Urothelium cell line (cell line): Measurements from ENCODE around the gene PDCD11.

Source experiments
- DNase-seq: peaks from one replicate; pipeline ENCODE4 v3.0.0; 2011; ENCODE audit warnings: low spot score, mixed read lengths
- FAIRE-seq: peaks from 2 replicates; lab custom pipeline; 2011; peaks lifted over from hg19 to GRCh38; lab: Jason Lieb, UNC

Gene PDCD11

DNA sequence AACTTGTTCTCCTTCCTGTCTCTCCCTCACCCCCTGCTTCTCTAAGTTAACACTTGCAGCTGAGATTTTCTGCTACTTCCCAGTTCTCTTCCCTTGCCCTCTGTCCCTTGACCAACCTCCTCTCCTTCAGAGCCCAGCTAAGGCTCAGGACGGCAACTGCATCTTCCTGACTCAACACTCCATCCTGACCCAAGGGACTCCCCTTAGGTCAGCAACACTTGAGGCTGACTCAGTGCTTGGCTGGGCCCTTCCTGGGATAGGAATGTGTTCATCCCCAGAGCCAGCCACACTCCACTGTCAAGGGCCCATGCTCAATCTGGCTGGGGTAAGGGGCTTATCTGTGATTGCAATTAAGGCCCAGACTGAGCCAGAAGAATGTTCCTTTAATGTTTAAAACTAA lies 52.3 kb downstream of the PDCD11 start:
- DNase-seq (no peak), FAIRE-seq (no peak)

DNA sequence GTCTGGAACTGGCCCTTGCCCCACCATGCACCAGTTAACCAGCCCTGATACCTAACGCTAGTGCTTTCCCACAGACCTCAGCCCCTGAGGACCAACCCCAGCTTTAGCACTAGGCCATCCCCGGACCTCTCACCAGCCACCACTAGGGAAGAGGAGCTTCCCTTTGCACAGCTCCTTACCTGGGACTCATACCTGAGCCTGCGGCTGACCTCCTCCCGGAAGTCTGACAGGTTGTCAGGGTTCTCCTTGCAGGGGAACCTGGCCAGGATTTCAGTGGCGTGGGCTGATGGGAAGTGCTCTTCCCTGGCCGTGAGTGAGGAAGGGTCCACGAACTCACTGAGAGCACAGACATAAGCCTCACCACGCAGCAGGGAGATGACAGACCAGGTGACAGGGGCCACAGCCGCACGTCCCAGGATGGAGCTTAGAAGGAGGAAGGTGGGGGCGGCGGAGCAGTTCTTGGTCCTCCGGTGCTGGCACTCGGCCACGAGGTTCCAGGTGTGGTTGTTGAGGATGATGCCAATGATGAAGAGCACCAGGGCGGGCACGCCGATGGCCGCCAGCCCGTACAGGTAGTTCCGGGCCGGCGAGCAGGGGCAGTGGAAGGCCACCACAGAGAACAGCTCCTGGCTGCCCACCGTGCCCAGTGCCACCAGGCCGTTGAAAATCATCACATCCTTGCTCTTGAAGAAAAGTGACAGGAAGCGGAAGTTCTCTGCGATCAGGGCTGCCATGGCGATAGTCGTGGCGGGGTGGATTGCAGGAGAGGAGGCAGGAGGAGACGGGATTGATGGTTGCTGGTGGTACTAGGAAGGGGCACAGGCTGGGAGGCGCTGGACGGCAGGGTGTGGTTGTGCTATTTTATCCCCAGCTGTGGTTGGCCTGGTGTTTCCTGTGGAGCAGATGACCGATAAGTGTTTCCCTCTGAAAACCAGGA lies 53.0 kb downstream of the PDCD11 start:
- DNase-seq (no peak), FAIRE-seq (no peak)

DNA sequence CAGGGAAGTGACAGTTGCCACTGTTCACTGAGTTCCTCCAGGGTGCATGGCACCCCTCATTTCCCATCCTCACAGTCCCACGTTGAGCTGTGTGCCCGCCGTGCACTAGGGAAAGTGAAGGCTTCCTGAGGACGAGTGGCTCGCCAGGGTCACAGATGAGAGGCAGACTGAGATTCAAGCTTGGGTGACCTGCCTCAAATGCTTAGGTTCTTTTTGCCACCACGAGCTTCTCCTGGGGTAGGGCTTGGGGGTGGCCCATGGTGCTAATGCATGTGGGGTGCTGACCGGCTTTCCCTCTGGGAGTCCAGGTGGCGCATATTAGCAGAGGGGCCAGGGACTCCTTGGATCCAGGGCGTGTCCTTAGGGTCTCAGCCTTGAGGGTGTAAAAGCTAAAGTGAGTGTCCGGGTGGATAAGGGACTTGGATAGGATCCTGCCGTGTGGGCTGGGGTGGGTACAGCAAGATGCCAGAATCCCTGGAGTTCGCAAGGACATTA lies 53.8 kb downstream of the PDCD11 start:
- DNase-seq (no peak), FAIRE-seq (no peak)

DNA sequence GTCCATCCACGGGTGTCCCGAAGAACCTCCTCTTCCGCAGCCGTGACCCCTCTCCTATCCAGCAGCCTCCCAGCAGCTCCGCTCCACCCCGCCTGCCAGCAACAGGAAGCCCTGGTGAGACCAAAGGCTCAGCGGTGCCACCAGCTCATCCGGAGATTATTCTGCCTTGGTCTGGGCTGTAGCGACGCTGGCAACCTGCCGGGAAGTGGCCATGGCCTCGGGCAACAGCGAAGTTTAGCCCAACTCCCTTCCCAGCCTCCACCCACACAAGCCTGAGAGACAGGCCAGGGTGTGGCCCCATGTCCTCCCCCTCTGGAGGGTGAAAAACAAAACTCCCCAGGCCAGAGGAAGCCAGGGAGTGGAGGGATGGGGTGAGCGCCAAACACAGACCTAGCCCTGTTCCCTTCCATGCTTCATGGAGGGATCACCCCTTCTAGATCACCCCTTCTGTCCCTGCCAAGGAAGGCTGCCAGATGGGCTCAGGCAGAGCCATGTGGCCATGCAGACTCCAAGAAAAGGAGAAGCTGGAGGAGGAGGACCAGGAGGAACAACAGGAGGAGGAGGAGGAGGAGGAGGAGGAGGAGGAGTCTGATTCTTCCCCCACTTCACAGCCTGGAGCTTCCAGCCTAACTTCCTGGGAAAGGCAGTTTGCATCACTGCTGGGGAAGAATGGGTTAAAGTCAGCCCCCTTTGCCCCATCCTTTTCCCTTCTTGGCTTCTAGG lies 54.8 kb downstream of the PDCD11 start:
- DNase-seq, result peak; percentile 29
- FAIRE-seq, result no peak

DNA sequence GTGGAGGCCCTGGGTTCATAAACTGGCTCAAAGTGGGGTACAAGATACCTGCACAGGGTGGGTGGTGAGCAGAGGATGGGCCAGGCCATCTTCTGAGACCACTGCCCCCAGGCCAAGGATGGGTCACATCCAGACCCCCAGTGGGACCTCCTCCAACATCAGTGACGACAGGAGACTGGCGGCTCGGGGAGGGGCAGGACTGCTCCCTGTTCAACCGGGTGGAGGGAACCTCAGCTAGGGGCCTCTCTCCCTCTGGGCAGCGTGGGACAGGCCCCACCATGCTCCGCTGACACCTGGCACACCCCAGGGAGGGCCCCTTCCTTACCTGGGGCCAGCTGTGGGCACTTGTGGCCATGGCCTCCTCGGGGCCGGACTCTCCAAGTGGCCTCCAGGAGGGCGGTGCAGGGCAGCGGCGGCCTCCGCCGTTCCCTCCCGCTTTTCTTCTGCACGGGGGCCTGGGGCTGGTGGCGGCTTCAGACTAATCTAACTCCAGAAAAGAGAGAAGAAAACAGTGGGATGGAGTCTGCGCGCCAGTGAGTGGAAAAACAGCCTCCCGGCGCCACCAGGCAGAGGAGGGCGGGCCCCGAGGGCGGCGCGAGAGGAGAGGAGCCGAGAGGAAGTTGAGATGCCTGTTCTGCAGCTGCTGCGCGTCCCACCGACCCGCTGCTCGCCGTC lies 55.5 kb downstream of the PDCD11 start, which contains the start of gene CALHM2:
CALHM2 (minus strand) TSS at position 540 of the 675 bp plus-strand sequence. CDS start 2,429 bp downstream, outside the sequence.
- DNase-seq, result peak; percentile 50

DNA sequence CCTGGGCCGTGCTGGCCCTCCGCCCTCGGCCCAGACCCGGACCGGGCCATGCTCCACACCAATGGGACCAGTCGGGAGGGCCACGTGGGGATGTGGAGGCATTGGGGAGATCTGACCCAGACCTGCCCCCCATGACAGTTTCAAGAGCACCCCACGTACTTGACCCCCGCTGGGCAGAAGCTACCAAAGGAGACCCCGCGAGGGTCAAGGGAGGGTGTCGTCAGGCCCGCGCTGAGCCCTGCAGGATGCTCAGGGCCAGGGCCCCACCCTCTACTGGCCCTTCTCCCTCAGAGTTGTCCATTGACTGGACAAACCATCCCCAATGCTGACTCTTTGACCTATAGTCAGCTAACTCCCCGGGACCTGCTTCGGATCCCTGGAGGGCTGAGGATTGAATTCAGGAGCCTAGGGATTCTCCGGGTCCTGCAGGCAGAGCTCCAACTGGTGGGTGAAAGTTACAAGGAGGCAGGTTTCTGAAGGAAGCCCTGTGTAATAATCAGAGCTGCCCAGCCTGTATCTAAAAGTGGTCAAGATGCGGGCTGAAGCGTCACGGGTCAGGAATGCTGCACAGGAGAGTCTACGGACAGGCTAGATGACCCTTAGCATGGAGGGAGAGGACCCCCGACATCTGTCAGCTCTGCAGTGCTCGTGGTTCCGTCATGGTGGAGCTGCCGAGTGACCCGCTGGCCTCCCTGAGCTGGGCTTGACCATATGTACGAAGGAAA lies 56.2 kb downstream of the PDCD11 start:
- DNase-seq (no peak), FAIRE-seq (no peak)

More for the DNA sequence above, 55.5 kb downstream of the PDCD11 start, which contains the start of gene CALHM2:
- no peak for FAIRE-seq

DNA sequence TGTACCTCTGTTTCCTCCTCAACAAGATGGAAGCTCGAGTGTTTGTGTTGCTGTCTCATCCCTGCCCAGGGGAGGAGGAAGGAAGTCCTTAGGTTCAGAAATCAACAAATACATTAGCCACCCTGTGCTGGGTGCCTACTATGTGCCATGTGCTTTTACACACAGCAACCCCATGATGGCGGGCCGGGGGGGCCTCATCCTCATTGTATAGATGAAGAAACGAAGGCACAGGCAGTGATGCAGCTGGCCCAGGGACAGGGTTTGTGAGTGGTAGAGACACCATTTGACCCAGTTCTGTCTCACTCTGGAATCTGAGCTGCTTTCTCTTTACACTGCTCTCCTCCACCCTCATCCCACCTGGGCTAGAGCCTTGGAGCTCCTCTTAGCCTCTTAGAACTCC lies 57.6 kb downstream of the PDCD11 start:
- no peak for FAIRE-seq
- no peak for DNase-seq

DNA sequence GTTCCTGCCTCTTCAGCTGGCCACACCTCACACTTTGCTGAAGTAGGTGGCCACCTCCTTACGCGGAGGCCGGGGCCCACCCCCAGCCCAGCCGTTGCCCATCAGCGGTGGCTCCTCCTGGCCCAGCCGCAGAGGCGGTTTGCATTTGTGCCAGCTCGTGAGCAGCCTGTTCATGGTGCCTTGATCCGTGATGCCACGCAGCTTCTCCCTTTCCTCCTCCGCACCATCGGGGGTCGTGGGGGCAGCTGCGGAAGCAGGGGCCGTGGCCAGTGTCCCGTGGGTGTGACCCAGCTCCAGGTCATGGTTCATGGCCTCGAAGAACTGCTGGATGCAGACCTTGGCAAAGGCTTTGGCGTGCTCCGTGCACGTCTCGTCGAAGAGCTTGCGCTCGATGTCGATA lies 58.8 kb downstream of the PDCD11 start:
- DNase-seq (no peak), FAIRE-seq (no peak)

DNA sequence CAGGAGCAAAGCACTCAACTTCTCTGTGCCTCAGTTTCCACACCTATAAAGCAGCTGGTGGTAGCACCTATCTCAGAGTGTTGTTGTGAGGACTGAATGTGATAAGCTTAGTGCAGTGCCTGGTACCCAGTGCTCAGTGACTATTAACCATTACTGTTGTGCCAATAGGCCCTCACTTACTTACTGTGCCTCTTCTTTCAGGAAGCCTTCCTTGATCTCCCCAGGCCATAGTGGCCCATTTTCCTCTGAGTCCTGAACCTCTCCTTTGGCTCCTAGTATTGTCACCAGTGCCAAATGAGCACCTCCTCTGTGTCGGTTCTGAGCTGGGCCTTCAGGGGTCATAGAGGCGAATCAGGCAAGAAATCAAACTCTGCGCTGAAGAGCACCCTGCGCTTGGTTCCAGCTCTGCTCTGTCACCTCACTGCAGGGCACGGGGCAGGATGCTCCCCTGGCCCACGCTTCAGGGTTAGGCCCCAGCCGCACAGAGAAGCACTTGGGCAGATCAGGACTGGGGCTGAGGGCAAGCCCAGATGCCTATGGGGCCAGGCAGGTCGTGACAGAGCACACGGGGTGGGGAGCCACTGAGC lies 59.7 kb downstream of the PDCD11 start:
- no peak for FAIRE-seq
- DNase-seq, result no peak

DNA sequence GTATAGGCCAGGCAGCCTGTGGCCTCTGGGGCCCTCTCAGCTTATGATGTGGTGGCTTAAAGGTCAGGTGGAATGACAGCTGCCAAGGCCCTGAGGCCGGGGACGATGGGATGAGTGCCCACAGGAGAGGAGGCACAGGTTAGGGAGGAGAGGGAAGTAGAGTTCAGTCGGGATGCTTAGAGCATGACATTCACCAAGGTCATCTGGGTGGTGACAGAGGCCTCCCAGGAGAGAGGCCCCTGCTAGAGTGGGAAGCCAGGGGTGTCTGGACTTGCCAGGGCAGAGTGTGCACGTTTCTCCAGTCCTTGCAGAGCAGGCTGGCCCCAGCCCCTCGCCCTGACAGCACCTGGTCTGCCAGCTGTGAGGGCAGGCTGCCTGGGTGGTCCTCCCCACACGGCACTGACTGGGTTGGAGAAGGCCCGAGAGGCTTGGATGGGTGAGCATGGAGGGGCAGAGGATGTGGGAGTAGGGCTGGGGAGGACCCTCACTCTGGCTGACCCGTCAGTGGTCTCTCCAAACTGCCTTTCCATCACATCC lies 60.8 kb downstream of the PDCD11 start:
- FAIRE-seq (no peak), DNase-seq (no peak)

DNA sequence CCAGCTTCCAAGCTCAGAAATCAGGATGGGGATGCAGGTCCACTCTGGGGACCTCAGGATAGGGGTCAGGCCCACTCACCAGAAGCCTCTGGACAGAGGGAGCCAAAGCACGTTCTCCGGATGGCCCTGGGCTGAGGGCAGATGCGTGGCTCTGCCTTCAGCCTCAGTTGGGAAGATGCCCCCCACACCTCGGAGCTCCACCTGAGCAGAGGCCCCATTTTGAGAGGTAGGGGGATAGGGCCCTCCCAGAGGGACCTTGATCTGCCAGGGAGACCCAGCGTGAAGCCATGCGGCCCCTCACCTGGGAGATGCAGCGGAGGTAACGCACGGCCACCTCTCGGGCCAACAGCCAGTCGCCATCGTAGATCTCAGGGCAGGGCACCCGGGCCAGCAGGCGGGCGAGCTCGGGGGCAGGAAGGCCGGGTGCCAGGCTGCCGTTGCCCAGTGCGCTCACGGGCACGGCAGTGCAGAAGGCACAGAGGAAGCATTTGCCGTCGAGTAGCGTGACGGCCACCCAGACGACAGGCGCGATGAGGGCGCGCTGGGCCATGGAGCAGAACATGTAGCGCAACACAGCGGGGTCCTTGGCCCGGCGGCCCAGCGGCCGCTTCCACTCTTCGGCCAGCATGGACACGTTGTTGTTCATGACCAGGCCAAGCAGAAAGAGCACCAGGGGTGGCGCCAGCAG lies 61.6 kb downstream of the PDCD11 start:
- FAIRE-seq, result no peak
- DNase-seq, result no peak

DNA sequence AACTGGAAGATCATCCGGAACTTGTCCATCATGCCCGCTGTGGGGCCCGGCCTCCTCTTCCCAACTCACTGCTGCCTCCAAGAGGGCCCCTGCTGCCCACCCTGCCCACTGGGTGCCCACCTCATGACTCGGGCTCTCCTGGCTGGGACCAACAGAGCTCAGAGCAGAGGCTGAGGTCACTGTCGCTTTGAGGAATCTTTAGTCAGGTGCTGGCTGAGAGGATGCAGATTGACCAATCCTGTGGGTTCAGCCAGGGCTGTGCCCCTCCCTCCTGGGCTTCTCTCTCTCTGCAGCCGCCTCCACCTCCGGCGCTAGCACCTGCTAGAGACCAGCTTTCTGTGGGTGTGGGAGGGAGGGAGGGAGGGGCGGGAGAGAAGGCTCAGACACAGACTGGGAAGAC lies 62.3 kb downstream of the PDCD11 start, which contains the start of gene CALHM1:
CALHM1 (minus strand) TSS at position 181 of the 400 bp plus-strand sequence; CDS start at position 32, 149 bp downstream.
- FAIRE-seq (no peak), DNase-seq (no peak)

DNA sequence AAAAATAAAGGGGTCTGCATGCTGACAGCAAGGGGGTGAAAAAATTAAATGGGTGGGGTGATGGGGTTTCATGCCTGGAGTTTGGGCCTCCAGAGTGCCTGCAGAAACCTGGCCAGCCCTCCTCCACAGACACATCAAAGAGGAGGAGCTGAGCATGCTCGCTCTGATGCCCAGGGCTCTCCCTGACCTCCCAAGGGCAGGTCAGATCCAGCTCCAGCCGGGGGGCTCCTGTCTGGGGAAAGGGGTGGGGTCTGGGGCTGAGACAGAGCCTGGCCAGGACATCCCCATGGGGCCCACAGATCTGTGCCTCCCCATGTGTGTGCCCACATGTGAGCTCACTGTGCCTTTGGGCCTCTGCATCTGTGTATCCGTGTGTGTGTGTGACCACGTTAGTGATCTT lies 63.2 kb downstream of the PDCD11 start:
- DNase-seq (no peak), FAIRE-seq (no peak)

DNA sequence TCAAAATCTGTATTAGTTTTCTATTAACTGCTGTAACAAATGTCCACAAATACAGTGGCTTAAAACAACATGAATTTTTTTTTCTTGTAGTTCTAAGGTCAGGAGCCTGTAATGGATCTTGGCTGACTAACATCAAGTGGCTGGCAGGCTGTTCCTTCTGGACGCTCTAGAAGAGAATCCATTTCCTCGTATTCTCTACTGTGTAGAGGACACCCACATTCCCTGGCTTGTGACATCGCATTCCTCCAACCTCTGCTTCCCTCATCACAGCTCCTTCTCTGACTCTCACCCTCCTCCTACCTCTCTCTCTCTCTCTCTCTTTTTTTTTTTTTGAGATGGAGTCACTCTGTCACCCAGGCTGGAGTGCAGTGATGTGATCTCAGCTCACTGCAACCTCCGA lies 67.1 kb downstream of the PDCD11 start:
- no peak for DNase-seq
- no peak for FAIRE-seq

DNA sequence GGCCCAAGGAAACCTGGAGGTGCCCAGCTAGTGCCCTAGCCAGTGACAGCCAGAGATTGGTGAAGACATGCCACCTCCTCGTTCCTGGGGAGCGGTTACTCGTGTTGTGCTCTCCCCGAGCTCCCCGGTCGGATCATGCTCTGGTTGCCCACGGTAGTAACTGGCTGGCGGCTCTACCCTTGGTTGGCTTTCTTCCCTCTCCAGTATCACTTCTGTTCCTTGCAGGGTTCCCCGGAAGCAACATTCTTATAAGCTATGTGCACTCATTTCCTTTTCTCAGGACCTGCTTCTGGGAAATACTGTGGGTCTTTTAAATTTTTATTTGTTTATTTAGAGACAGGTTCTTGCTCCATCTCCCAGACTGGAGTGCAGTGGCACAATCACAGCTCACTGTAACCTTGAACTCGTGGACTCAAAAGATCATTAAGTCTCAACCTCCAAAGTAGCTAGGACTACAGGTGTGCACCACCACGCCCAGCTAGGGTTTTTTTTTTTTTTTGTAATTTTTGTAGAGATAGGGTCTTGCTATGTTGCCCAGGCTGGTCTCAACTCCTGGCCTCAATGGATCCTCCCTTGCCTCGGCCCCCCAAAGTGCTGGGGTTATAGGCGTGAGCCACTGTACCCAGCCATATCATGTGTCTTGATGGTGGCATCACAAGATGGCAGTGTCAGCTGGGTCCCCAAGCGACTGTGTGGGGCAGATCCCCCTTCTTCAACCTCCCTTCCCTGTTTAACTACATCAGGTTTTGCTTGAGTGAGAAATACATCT lies 69.2 kb downstream of the PDCD11 start:
- DNase-seq (no peak), FAIRE-seq (no peak)

DNA sequence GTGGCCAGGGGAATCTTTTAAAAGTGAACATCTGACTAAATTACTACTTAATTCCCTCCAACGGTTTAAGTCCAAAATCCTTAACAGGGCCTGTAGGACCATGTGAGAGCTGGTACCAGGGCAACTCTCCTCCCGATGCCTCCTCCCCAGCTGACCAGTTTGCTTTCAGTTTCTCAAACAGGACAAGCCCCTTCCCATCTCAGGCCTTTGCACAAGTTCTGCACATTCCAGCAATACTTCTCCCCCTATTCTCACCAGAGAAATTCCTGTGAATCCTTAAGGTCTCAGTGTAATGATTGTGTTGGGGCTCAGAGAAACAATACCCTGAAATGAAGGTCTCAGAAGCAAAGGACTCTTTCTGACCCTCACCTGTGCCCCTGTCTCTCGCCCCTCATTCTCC lies 70.3 kb downstream of the PDCD11 start:
- DNase-seq (no peak), FAIRE-seq (no peak)

DNA sequence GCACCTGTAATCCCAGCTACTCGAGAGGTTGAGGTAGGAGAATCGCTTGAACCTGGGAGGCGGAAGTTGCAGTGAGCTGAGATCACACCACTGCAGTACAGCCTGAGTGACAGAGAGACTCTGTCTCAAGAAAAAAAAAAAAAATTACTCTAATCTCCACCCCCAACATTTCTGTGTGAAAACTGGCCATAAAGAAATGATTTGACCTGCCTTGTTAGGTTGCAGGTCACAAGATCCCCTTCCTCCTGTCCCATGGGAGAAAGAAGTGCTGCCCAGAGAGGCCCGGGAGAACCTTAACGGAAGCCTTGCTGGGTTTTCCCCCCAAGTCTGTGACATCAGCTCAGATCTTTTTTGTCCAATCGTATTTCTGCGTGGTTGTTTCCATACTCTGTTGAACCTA lies 71.0 kb downstream of the PDCD11 start:
- DNase-seq (no peak), FAIRE-seq (no peak)

DNA sequence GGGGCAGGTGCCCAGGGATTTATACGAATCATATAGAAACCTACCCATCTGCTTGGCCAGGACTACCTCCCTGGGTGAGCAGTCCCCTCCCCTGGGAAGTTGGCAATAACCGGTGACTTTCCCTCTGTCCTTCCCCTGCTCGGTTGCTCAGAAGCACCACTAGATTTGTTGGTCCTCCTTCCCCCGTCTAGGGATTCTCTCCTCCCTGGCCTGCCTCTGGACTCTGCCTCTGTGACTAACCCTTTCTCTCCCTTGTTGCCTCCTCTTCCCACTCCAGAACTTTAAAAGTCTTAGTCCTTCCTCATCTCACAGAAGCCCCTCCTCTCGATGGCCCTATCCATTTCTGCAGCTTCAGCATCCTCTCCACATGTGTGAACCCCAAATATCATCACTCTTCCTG lies 72.8 kb downstream of the PDCD11 start:
- no peak for FAIRE-seq
- no peak for DNase-seq
